GM12878 (cell line): Measurements from ENCODE around the gene RABL3. TPM values are rescaled to one million over a fixed set of nuclear protein-coding genes. Genes with fewer than 3 reads are reported as not detected.

ENCODE experiments used
- ATAC-seq: fragments of 200-7000 bp; cut with Tn5 transposase; 3 replicates; pipeline ENCODE4 v1.9.1; 2020; ENCODE audit warnings: mild to moderate bottlenecking, moderate library complexity
- BruUV-seq: library from RNA; stranded (reverse); fragments of 400-500 nt; replicated peaks from 2 replicates; lab custom pipeline; 2021; lab: Mats Ljungman, UMichigan
- CTCF ChIA-PET: fragments of 300-600 bp; sonication (Branson Sonifier 250); formaldehyde crosslinking; extraction: SDS; loops from one replicate; lab custom pipeline; 2021; ENCODE audit warnings: inconsistent platforms; lab: Yijun Ruan, JAX
- POLR2A ChIA-PET: fragments of 350-600 bp; formaldehyde crosslinking; extraction: SDS; loops from one replicate; lab custom pipeline; 2021; ENCODE audit warnings: inconsistent platforms; lab: Charles Lee
- RAD21 ChIA-PET: fragments of 300-600 bp; sonication (Branson Sonifier 250); formaldehyde crosslinking; loops from one replicate; lab custom pipeline; 2023; ENCODE audit warnings: antibody characterized with exemption; ENCODE audit not compliant: unreplicated experiment; lab: Charles Lee
- SMC1A ChIA-PET: fragments of 300-600 bp; sonication (Branson Sonifier 250); formaldehyde crosslinking; loops from one replicate; lab custom pipeline; 2023; ENCODE audit not compliant: unreplicated experiment, uncharacterized antibody; lab: Charles Lee
- DNase-seq: peaks from one replicate; pipeline ENCODE4 v3.0.0-alpha.2; 2011; ENCODE audit warnings: low read depth, low spot score
- FAIRE-seq: peaks from 3 replicates; lab custom pipeline; 2011; peaks lifted over from hg19 to GRCh38; lab: Jason Lieb, UNC
- H2AFZ ChIP-seq: 2 replicates; pipeline ENCODE4 v1.6.0; 2011; ENCODE audit warnings: low read depth, low read length, control low read depth; ENCODE audit not compliant: control insufficient read depth
- H3K27ac ChIP-seq: 2 replicates; pipeline ENCODE4 v1.5.1; 2011; ENCODE audit warnings: control low read depth; ENCODE audit not compliant: control insufficient read depth, insufficient read depth
- H3K27me3 ChIP-seq, 2 experiments: replicated peaks in 1 of 2; 2 replicates each; pipeline versions ENCODE4 v1.6.0 to v1.6.1; 2011; ENCODE audit warnings: low read length in 1 of 2; ENCODE audit not compliant: control insufficient read depth in 2 of 2, insufficient read depth in 2 of 2
- H3K36me3 ChIP-seq, 2 experiments: 2 replicates each; pipeline ENCODE4 v1.5.1; 2011; ENCODE audit warnings: low read length in 1 of 2; ENCODE audit not compliant: control insufficient read depth in 2 of 2, insufficient read depth in 2 of 2
- H3K4me1 ChIP-seq: 2 replicates; pipeline ENCODE4 v1.6.1; 2011; ENCODE audit warnings: mild to moderate bottlenecking, low read length, moderate library complexity, mixed read lengths; ENCODE audit not compliant: control insufficient read depth, insufficient read depth
- H3K4me2 ChIP-seq: 2 replicates; pipeline ENCODE4 v1.6.0; 2011; ENCODE audit warnings: control low read depth; ENCODE audit not compliant: control insufficient read depth, insufficient read depth
- H3K4me3 ChIP-seq: fragments of 200-600 bp; sonication (generic); 2 replicates; pipeline ENCODE4 v1.5.1; 2016
- H3K79me2 ChIP-seq: 2 replicates; pipeline ENCODE4 v1.6.0; 2011; ENCODE audit warnings: low read length; ENCODE audit not compliant: control insufficient read depth, insufficient read depth
- H3K9ac ChIP-seq: 2 replicates; pipeline ENCODE4 v1.8.0; 2011; ENCODE audit warnings: low read length, control low read depth, mixed read lengths; ENCODE audit not compliant: control insufficient read depth, insufficient read depth
- H3K9me3 ChIP-seq: replicated peaks from 3 replicates; pipeline ENCODE4 v1.5.1; 2011; ENCODE audit warnings: mild to moderate bottlenecking, low read length; ENCODE audit not compliant: control insufficient read depth, insufficient read depth
- H4K20me1 ChIP-seq: 2 replicates; pipeline ENCODE4 v1.6.0; 2011; ENCODE audit not compliant: control insufficient read depth, insufficient read depth
- DPF2 ChIP-seq: fragments of 450-650 bp; IDR thresholded peaks from 2 replicates; pipeline ENCODE4 v1.6.1; 2017; ENCODE audit warnings: mild to moderate bottlenecking
- MYB ChIP-seq: fragments of 150-350 bp; IDR thresholded peaks from 2 replicates; pipeline ENCODE4 v1.6.1; 2014; ENCODE audit warnings: mild to moderate bottlenecking, low read depth, low read length, borderline replicate concordance
- PRDM15 ChIP-seq: fragments of 450-650 bp; formaldehyde crosslinking; IDR thresholded peaks from 2 replicates; pipeline ENCODE4 v1.4.0; 2020; ENCODE audit warnings: mild to moderate bottlenecking, moderate library complexity
- RBBP5 ChIP-seq: fragments of 200-600 bp; sonication (generic); conservative IDR thresholded peaks from 2 replicates; pipeline ENCODE4 v1.6.1; 2016
- RELB ChIP-seq: fragments of 450-650 bp; IDR thresholded peaks from 2 replicates; pipeline ENCODE4 v1.6.1; 2017; ENCODE audit warnings: low read depth, mild to moderate bottlenecking, moderate library complexity
- RUNX3 ChIP-seq: IDR thresholded peaks from 2 replicates; pipeline ENCODE4 v1.6.1; 2012; ENCODE audit warnings: low read length, inconsistent platforms
- ZBTB33 ChIP-seq: fragments of 450-650 bp; IDR thresholded peaks from 2 replicates; pipeline ENCODE4 v1.6.1; 2017; ENCODE audit warnings: mild to moderate bottlenecking
- ZNF384 ChIP-seq: IDR thresholded peaks from 2 replicates; pipeline ENCODE4 v1.6.1; 2012; ENCODE audit warnings: low read depth, mild to moderate bottlenecking, low read length, improper control_type of control experiment, borderline replicate concordance
- WGBS: methylation state at CpG from one replicate; pipeline ENCODE4 v1.1.6; 2016; ENCODE audit warnings: low lambda C conversion rate; ENCODE audit not compliant: insufficient replicate concordance, insufficient coverage; ENCODE audit errors: missing lambda C conversion rate; 5-methylcytosine and 5-hydroxymethylcytosine counted together
- in situ Hi-C: fragments of 300-500 bp; cut with MboI; formaldehyde crosslinking; loops from 9 replicates; pipeline ENCODE4 v1.14.3; 2018; ENCODE audit warnings: mixed read lengths
- intact Hi-C: fragments of 100-400 bp; cut with micrococcal nuclease; formaldehyde crosslinking; loops from one replicate; pipeline ENCODE4 v1.14.2; 2022; ENCODE audit not compliant: unreplicated experiment
- polyA plus RNA-seq, 11 experiments: library from polyadenylated mRNA; depleted of rRNA in 4 of 11; unstranded in 6 of 11; stranded (reverse) in 5 of 11; fragments of >200 nt; fragmentation: Nextera tagmentation in 4 of 11; fragmentation: Illumina TruSeq in 1 of 11; extraction: Ambion mirVana in 4 of 11; extraction: Trizol in 1 of 11; gene quantifications; 1 replicate in 1 of 11; 2 replicates in 10 of 11; pipeline versions ENCODE4 v1.2.1 to v1.2.3, GENCODE V29; 2011 to 2016; ENCODE audit warnings: inconsistent platforms in 2 of 11, missing spikeins in 2 of 11, low read depth in 1 of 11
- total RNA-seq, 4 experiments: library from RNA; depleted of rRNA in 3 of 4; stranded (reverse); fragments of >200 nt in 3 of 4; fragmentation: Illumina TruSeq in 1 of 4; extraction: Trizol in 1 of 4; gene quantifications; 2 replicates each; pipeline versions ENCODE4 v1.2.1 to v1.2.3, GENCODE V29; 2013 to 2021
- TF ChIP-seq, protein P1 (sequence below): fragments of 450-650 bp; IDR thresholded peaks from 2 replicates; pipeline ENCODE4 v1.6.1; 2017; ENCODE audit warnings: mild to moderate bottlenecking, moderate library complexity

The RABL3 gene
- total and polyA plus RNA-seq, 10 of the 15 experiments (the other 5 are each of a cell fraction or from before 2014, with no cell fraction given) = 10.5 to 38.0 (median 25.2) TPM

DNA sequence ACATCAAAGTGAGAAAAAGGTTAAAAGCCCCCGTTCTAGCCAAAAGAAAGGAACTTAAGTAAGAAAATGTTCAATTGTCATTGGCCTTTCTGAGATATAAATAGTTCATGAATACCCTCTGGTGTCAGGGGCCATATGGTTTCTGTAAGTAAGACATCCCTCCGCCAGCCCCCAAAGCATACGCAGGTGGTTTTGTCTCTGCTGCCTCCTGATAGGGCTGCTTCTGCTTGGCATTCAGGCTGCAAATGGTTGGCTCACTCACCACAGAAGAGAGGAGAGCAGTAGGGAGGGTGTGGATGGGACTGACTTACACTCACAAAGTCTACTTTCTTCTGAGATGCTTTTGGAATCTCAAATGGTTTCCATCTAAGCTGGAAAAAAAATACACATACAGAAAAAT is 90.0 kb downstream of the RABL3 start:
- ATAC-seq (no peak), DNase-seq (no peak), FAIRE-seq (no peak)
- Histone ChIP-seq H3K79me2 (no peaks in the 10 kb centered on the region), H3K4me3 (no peak overlapping the region), H3K36me3 (no peaks in the 10 kb centered on the region), H3K27me3 (no peaks in the 10 kb centered on the region), H3K4me2 (no peak overlapping the region), H3K9me3 (no peaks in the 10 kb centered on the region), H3K9ac (no peak overlapping the region), H4K20me1 (no peaks in the 10 kb centered on the region), H3K27ac (no peak overlapping the region), H2AFZ (no peak overlapping the region), H3K4me1 (no peaks in the 10 kb centered on the region)
- RAD21 ChIA-PET = no interaction called here
- intact Hi-C loops = no loop called here
- CTCF ChIA-PET = interaction anchor here (0.9 to 1.7 kb wide), 2 partner anchors 18 to 143 kb away, joined by 3 to 6 read pairs; no protein-coding TSS in a partner anchor
- 72% methylated on average over 3 of the region's 3 CpGs for WGBS
- POLR2A ChIA-PET = interaction anchor here (1.0 kb wide), 1 partner anchor 56 kb away, joined by 3 read pairs; the partner anchor contains the start of gene NDUFB4
- in situ Hi-C loops = no loop called here
- BruUV-seq = no TSS peak
- SMC1A ChIA-PET = interaction anchor here (1.1 kb wide), 1 partner anchor 11 kb away, joined by 3 read pairs; no protein-coding TSS in a partner anchor
- TF ChIP-seq DPF2 (no peak), RUNX3 (no peak), RBBP5 (no peak), MYB (no peak), PRDM15 (CRISPR knock-in tag) (no peak), RELB (no peak), ZBTB33 (no peak), ZNF384 (no peak)
- TF ChIP-seq, protein P1, sequence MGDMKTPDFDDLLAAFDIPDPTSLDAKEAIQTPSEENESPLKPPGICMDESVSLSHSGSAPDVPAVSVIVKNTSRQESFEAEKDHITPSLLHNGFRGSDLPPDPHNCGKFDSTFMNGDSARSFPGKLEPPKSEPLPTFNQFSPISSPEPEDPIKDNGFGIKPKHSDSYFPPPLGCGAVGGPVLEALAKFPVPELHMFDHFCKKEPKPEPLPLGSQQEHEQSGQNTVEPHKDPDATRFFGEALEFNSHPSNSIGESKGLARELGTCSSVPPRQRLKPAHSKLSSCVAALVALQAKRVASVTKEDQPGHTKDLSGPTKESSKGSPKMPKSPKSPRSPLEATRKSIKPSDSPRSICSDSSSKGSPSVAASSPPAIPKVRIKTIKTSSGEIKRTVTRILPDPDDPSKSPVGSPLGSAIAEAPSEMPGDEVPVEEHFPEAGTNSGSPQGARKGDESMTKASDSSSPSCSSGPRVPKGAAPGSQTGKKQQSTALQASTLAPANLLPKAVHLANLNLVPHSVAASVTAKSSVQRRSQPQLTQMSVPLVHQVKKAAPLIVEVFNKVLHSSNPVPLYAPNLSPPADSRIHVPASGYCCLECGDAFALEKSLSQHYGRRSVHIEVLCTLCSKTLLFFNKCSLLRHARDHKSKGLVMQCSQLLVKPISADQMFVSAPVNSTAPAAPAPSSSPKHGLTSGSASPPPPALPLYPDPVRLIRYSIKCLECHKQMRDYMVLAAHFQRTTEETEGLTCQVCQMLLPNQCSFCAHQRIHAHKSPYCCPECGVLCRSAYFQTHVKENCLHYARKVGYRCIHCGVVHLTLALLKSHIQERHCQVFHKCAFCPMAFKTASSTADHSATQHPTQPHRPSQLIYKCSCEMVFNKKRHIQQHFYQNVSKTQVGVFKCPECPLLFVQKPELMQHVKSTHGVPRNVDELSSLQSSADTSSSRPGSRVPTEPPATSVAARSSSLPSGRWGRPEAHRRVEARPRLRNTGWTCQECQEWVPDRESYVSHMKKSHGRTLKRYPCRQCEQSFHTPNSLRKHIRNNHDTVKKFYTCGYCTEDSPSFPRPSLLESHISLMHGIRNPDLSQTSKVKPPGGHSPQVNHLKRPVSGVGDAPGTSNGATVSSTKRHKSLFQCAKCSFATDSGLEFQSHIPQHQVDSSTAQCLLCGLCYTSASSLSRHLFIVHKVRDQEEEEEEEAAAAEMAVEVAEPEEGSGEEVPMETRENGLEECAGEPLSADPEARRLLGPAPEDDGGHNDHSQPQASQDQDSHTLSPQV = no peak
